Hepatocyte (in vitro differentiated cells): ENCODE measurements around the gene ADORA1. TPM values are rescaled to one million over a fixed set of nuclear protein-coding genes. Genes with fewer than 3 reads are reported as not detected.

Source experiments
- DNase-seq: peaks from one replicate; pipeline ENCODE4 v3.0.0-alpha.2; 2016; ENCODE audit warnings: low spot score
- H2AFZ ChIP-seq: fragments of 200-600 bp; sonication (generic); 2 replicates; pipeline ENCODE4 v1.6.0; 2016; ENCODE audit warnings: antibody characterized with exemption, mild to moderate bottlenecking
- H3K27ac ChIP-seq: fragments of 200-600 bp; sonication (generic); 2 replicates; pipeline ENCODE4 v1.5.1; 2016; ENCODE audit warnings: mild to moderate bottlenecking
- H3K27me3 ChIP-seq: fragments of 200-600 bp; sonication (generic); 2 replicates; pipeline ENCODE4 v1.6.1; 2016
- H3K36me3 ChIP-seq: fragments of 200-600 bp; sonication (generic); replicated peaks from 2 replicates; pipeline ENCODE4 v1.5.1; 2016; ENCODE audit warnings: low read depth; ENCODE audit not compliant: insufficient read depth
- H3K4me1 ChIP-seq: fragments of 200-600 bp; sonication (generic); 2 replicates; pipeline ENCODE4 v1.5.1; 2016; ENCODE audit warnings: mild to moderate bottlenecking, moderate library complexity; ENCODE audit not compliant: insufficient read depth
- H3K4me2 ChIP-seq: fragments of 200-600 bp; sonication (generic); 2 replicates; pipeline ENCODE4 v1.6.0; 2016
- H3K4me3 ChIP-seq: fragments of 200-600 bp; sonication (generic); 2 replicates; pipeline ENCODE4 v1.5.1; 2016; ENCODE audit warnings: mild to moderate bottlenecking
- H3K79me2 ChIP-seq: fragments of 200-600 bp; sonication (generic); 2 replicates; pipeline ENCODE4 v1.6.0; 2017; ENCODE audit warnings: mild to moderate bottlenecking
- H3K9me2 ChIP-seq: fragments of 200-600 bp; sonication (generic); replicated peaks from 2 replicates; pipeline ENCODE4 v1.6.0; 2017; ENCODE audit warnings: mild to moderate bottlenecking; ENCODE audit not compliant: insufficient read depth
- H3K9me3 ChIP-seq: fragments of 200-600 bp; sonication (generic); 2 replicates; pipeline ENCODE4 v1.5.1; 2016; ENCODE audit warnings: low read depth, mild to moderate bottlenecking
- H4K20me1 ChIP-seq: fragments of 200-600 bp; sonication (generic); 2 replicates; pipeline ENCODE4 v1.6.0; 2016; ENCODE audit warnings: mild to moderate bottlenecking; ENCODE audit not compliant: insufficient read depth, poor library complexity, severe bottlenecking
- EZH2 ChIP-seq: fragments of 200-600 bp; sonication (generic); IDR thresholded peaks from 2 replicates; pipeline ENCODE4 v1.6.1; 2016; ENCODE audit warnings: antibody characterized with exemption, mild to moderate bottlenecking, borderline replicate concordance
- EZH2phosphoT487 ChIP-seq: fragments of 200-600 bp; sonication (generic); IDR thresholded peaks from one replicate; pipeline ENCODE4 v1.6.1; 2018; ENCODE audit warnings: antibody characterized with exemption, mild to moderate bottlenecking, low read depth, moderate library complexity; ENCODE audit not compliant: unreplicated experiment, severe bottlenecking
- WGBS: methylation state at CpG from one replicate; pipeline ENCODE4 v1.1.6; 2016; ENCODE audit warnings: low lambda C conversion rate; ENCODE audit errors: missing lambda C conversion rate; 5-methylcytosine and 5-hydroxymethylcytosine counted together
- polyA plus RNA-seq: library from polyadenylated mRNA; unstranded; fragments of >200 nt; fragmentation: Nextera tagmentation; extraction: Ambion mirVana; gene quantifications from 2 replicates; pipeline ENCODE4 v1.2.1, GENCODE V29; 2016
- total RNA-seq: library from RNA; depleted of rRNA; stranded (reverse); fragments of >200 nt; gene quantifications from 2 replicates; pipeline ENCODE4 v1.2.3, GENCODE V29; 2014
- TF ChIP-seq, protein P1 (sequence below): fragments of 200-600 bp; sonication (generic); IDR thresholded peaks from 2 replicates; pipeline ENCODE4 v1.5.1; 2016; ENCODE audit warnings: antibody characterized with exemption, mild to moderate bottlenecking; ENCODE audit not compliant: poor library complexity

The ADORA1 gene
- total and polyA plus RNA-seq, 2 experiments from 2014 or later = 2.0 to 2.3 TPM

DNA sequence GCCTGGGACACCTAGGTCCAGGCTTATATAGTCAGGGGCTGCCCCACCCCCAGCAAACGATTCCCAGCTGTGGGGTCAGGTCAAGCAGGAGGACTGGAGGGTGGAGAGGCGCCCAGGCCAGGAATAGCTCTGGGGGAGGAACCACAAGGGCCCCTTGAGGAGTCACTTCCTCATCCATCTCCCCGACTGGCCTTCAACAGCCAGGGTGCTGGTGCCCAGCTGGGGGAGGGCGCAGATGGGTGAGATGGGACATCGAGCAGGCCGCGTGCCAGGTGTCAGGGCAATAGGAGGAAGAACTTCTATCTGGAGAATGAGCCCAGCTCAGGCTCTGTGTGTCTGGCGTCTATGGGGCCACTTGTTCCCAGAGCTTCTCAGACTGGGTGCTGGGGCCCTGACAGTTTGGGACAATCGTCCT lies 48.3 kb downstream of the ADORA1 start:
- H3K4me3 ChIP-seq = no peak overlapping the region
- DNase-seq = no peak
- H3K79me2 ChIP-seq = no peaks in the 10 kb centered on the region
- H3K9me3 ChIP-seq = no peaks in the 10 kb centered on the region
- H3K36me3 ChIP-seq = no peaks in the 10 kb centered on the region
- no peak overlapping the region for H3K27ac ChIP-seq
- H2AFZ ChIP-seq = no peak overlapping the region
- H3K4me1 ChIP-seq = peaks cover 14% of the 10 kb centered on the region
- no peaks in the 10 kb centered on the region for H4K20me1 ChIP-seq
- H3K9me2 ChIP-seq = no peaks in the 10 kb centered on the region
- H3K4me2 ChIP-seq = no peak overlapping the region
- WGBS = 82% methylated on average over 9 of the region's 9 CpGs
- no peaks in the 10 kb centered on the region for H3K27me3 ChIP-seq
- TF ChIP-seq, protein P1, sequence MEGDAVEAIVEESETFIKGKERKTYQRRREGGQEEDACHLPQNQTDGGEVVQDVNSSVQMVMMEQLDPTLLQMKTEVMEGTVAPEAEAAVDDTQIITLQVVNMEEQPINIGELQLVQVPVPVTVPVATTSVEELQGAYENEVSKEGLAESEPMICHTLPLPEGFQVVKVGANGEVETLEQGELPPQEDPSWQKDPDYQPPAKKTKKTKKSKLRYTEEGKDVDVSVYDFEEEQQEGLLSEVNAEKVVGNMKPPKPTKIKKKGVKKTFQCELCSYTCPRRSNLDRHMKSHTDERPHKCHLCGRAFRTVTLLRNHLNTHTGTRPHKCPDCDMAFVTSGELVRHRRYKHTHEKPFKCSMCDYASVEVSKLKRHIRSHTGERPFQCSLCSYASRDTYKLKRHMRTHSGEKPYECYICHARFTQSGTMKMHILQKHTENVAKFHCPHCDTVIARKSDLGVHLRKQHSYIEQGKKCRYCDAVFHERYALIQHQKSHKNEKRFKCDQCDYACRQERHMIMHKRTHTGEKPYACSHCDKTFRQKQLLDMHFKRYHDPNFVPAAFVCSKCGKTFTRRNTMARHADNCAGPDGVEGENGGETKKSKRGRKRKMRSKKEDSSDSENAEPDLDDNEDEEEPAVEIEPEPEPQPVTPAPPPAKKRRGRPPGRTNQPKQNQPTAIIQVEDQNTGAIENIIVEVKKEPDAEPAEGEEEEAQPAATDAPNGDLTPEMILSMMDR = no peak
- TF ChIP-seq EZH2 = no peak
- no peak for TF ChIP-seq EZH2phosphoT487

DNA sequence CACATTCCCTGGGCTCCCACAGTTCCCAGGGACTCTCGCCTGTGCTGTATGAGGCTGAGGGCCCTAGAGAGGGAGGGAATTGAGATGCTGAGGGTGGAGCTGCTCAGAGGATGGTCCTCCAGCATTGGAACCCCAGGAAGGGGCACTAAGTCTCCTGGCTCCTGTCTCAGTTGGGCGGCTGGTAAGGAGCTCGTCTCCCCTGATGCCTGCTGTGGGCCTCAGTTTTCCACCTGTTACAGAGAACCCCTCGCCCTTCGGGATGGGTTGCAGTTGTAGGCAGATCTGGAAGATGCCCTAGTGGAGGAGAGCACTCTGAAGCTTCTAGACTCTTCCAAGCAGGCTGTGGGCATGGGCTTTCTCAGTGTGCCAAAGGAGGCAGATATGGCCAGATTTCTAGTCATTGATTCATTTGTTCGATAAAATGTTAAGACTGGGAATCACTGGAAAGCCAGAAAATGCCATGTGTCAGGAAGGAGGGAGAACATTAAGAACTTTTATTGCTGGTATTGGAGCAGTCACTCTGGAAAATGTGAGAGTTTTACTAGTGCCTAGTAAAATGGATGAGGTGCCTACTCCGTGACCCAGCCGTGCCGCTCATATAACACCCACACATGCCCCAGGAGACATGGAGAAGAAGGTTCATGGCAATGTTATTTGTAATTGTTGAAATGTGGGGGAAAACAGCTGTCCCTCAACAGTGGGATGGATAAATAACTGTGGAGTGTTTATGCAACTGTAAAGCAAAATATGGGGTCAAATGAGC lies 48.9 kb downstream of the ADORA1 start:
- Histone ChIP-seq H3K9me2 (no peaks in the 10 kb centered on the region), H3K36me3 (no peaks in the 10 kb centered on the region), H3K27ac (no peak overlapping the region), H3K79me2 (no peaks in the 10 kb centered on the region), H2AFZ (no peak overlapping the region), H3K9me3 (no peaks in the 10 kb centered on the region), H3K4me1 (peaks cover 14% of the 10 kb centered on the region), H3K27me3 (no peaks in the 10 kb centered on the region), H3K4me2 (no peak overlapping the region), H3K4me3 (no peak overlapping the region), H4K20me1 (no peaks in the 10 kb centered on the region)
- no peak for DNase-seq
- WGBS = 88% methylated on average over 9 of the region's 9 CpGs
- TF ChIP-seq, protein P1 = no peak
- TF ChIP-seq EZH2phosphoT487 = no peak
- TF ChIP-seq EZH2 = no peak

DNA sequence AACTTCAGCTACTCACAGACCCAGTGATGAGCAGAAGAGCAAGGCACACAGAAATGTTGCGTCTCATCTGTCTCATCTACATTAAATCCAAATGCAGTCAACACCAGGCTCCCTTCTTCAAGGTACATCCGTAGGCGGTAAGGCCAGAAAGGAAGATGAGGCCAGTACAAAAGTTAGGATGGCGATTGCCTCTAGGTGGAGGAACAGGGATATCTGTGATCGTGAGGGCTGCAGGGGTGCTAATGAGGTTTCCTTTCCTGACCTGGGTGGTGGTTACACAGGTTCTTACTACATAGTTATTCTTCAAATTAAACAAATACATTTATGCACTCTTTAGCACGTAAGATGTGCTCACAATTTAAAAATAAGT lies 49.5 kb downstream of the ADORA1 start:
- Histone ChIP-seq H3K4me1 (peaks cover 14% of the 10 kb centered on the region), H2AFZ (no peak overlapping the region), H3K36me3 (no peaks in the 10 kb centered on the region), H3K4me3 (no peak overlapping the region), H3K4me2 (no peak overlapping the region), H3K27me3 (no peaks in the 10 kb centered on the region), H3K9me2 (no peaks in the 10 kb centered on the region), H3K79me2 (no peaks in the 10 kb centered on the region), H3K27ac (peak overlapping the region; percentile 35), H4K20me1 (no peaks in the 10 kb centered on the region), H3K9me3 (no peaks in the 10 kb centered on the region)
- WGBS = 81% methylated on average over 6 of the region's 6 CpGs
- no peak for DNase-seq
- TF ChIP-seq EZH2 (no peak), EZH2phosphoT487 (no peak)
- TF ChIP-seq, protein P1 = no peak
